ENCODE measurements around the gene SEMA3A.

DNA sequence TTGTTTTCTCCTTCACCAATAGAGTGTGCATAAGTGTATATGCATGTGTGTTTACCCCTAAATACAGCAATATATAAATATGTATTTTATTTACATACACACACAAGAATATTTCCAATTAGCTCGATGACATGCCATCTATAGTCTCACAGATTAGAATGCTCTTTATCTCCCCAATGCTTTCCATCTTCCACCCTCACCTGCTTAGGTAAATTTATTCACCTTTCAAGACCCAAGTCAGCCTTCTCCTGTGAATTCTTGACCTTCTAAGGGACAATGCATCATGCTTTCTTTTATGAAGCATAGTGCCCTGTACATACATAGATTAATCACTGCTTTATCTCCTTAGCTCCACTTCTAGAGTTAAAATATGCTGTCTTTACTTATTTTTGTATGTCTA is 49.7 kb downstream of the SEMA3A start:
- TF ChIP-seq, protein P1, sequence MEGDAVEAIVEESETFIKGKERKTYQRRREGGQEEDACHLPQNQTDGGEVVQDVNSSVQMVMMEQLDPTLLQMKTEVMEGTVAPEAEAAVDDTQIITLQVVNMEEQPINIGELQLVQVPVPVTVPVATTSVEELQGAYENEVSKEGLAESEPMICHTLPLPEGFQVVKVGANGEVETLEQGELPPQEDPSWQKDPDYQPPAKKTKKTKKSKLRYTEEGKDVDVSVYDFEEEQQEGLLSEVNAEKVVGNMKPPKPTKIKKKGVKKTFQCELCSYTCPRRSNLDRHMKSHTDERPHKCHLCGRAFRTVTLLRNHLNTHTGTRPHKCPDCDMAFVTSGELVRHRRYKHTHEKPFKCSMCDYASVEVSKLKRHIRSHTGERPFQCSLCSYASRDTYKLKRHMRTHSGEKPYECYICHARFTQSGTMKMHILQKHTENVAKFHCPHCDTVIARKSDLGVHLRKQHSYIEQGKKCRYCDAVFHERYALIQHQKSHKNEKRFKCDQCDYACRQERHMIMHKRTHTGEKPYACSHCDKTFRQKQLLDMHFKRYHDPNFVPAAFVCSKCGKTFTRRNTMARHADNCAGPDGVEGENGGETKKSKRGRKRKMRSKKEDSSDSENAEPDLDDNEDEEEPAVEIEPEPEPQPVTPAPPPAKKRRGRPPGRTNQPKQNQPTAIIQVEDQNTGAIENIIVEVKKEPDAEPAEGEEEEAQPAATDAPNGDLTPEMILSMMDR (conservative IDR thresholded peaks at IDR 0.05): no peak
- TF ChIP-seq EZH2 (IDR thresholded peaks at IDR 0.05; ENCODE audit: low read depth): no peak

Measured in PC-9 (cell line).